WTC11 (cell line): ENCODE results near the gene NEURL3. TPM values are rescaled to one million over a fixed set of nuclear protein-coding genes. Genes with fewer than 3 reads are reported as not detected.
A peak's percentile ranks its signal among the peaks of the same experiment; 100 is the strongest.

Experiments used
- ATAC-seq: fragments of 200-7000 bp; cut with Tn5 transposase; 2 replicates; pipeline ENCODE4 v1.10.0; 2021; ENCODE audit warnings: mild to moderate bottlenecking, moderate library complexity
- CTCF ChIA-PET: fragments of 300-600 bp; sonication (Branson Sonifier 250); formaldehyde crosslinking; loops from one replicate; lab custom pipeline; 2021; ENCODE audit warnings: antibody characterized with exemption; lab: Charles Lee
- POLR2A ChIA-PET: fragments of 350-600 bp; sonication (Branson Sonifier 250); formaldehyde crosslinking; loops from one replicate; lab custom pipeline; 2021; ENCODE audit warnings: antibody characterized with exemption; lab: Charles Lee
- DNase-seq: peaks from one replicate; pipeline ENCODE4 v3.0.0; 2021; ENCODE audit warnings: low spot score
- H3K27ac Mint-ChIP-seq: 2 replicates; pipeline ENCODE4 v1.8.0; 2021; ENCODE audit warnings: mixed read lengths
- H3K27me3 Mint-ChIP-seq: 2 replicates; pipeline ENCODE4 v1.8.0; 2021; ENCODE audit warnings: low read depth, mild to moderate bottlenecking, moderate library complexity, mixed read lengths
- H3K36me3 Mint-ChIP-seq: 2 replicates; pipeline ENCODE4 v1.8.0; 2021; ENCODE audit warnings: mixed read lengths
- H3K4me1 Mint-ChIP-seq: 2 replicates; pipeline ENCODE4 v1.8.0; 2022; ENCODE audit warnings: mixed read lengths
- H3K4me3 Mint-ChIP-seq: 2 replicates; pipeline ENCODE4 v1.8.0; 2021; ENCODE audit warnings: mild to moderate bottlenecking, moderate library complexity, mixed read lengths
- H3K9me3 Mint-ChIP-seq: 2 replicates; pipeline ENCODE4 v1.8.0; 2021; ENCODE audit warnings: mixed read lengths
- CBFB ChIP-seq: sonication (generic); formaldehyde crosslinking; IDR thresholded peaks from 2 replicates; pipeline ENCODE4 v1.8.1; 2022; ENCODE audit warnings: mild to moderate bottlenecking, low read depth, missing genetic modification reagents
- CREB1 ChIP-seq: sonication (generic); formaldehyde crosslinking; IDR thresholded peaks from 2 replicates; pipeline ENCODE4 v1.8.0; 2023; ENCODE audit warnings: mild to moderate bottlenecking, missing genetic modification reagents
- CTCF ChIP-seq: fragments of 200-600 bp; IDR thresholded peaks from 2 replicates; pipeline ENCODE4 v1.8.0; 2022; ENCODE audit warnings: antibody characterized with exemption
- E2F5 ChIP-seq: sonication (generic); formaldehyde crosslinking; IDR thresholded peaks from 2 replicates; pipeline ENCODE4 v1.8.1; 2022; ENCODE audit warnings: mild to moderate bottlenecking, moderate library complexity, missing genetic modification reagents
- GABPB1 ChIP-seq: sonication (generic); formaldehyde crosslinking; IDR thresholded peaks from 2 replicates; pipeline ENCODE4 v1.8.1; 2023; ENCODE audit warnings: mild to moderate bottlenecking, missing genetic modification reagents
- GTF2I ChIP-seq: fragments of 250-450 bp; sonication (Bioruptor Pico); conservative IDR thresholded peaks from 2 replicates; pipeline ENCODE4 v1.4.0; 2021; ENCODE audit warnings: mild to moderate bottlenecking
- HMGXB4 ChIP-seq: sonication (generic); formaldehyde crosslinking; IDR thresholded peaks from 2 replicates; pipeline ENCODE4 v1.8.1; 2023; ENCODE audit warnings: mild to moderate bottlenecking, moderate library complexity, missing genetic modification reagents
- NFATC4 ChIP-seq: fragments of 250-450 bp; sonication (Bioruptor Pico); IDR thresholded peaks from 2 replicates; pipeline ENCODE4 v1.9.0; 2021; ENCODE audit warnings: mild to moderate bottlenecking
- NFE2L1 ChIP-seq: sonication (generic); formaldehyde crosslinking; IDR thresholded peaks from 2 replicates; pipeline ENCODE4 v1.8.1; 2023; ENCODE audit warnings: missing genetic modification reagents
- PREB ChIP-seq: sonication (generic); formaldehyde crosslinking; IDR thresholded peaks from 2 replicates; pipeline ENCODE4 v1.8.1; 2022; ENCODE audit warnings: mild to moderate bottlenecking, missing genetic modification reagents, moderate library complexity, borderline replicate concordance
- RELA ChIP-seq: sonication (generic); formaldehyde crosslinking; IDR thresholded peaks from 2 replicates; pipeline ENCODE4 v1.8.1; 2022; ENCODE audit warnings: missing genetic modification reagents, mild to moderate bottlenecking, borderline replicate concordance
- SMAD4 ChIP-seq: sonication (generic); formaldehyde crosslinking; IDR thresholded peaks from 2 replicates; pipeline ENCODE4 v1.8.0; 2022; ENCODE audit warnings: mild to moderate bottlenecking, missing genetic modification reagents
- total RNA-seq: library from RNA; stranded (reverse); gene quantifications from 3 replicates; pipeline ENCODE4 v1.2.3, GENCODE V29; 2021
- TF ChIP-seq, protein P1 (sequence below): sonication (generic); formaldehyde crosslinking; IDR thresholded peaks from 2 replicates; pipeline ENCODE4 v1.8.0; 2023; ENCODE audit warnings: missing genetic modification reagents
- TF ChIP-seq, protein P2 (sequence below): sonication (generic); formaldehyde crosslinking; IDR thresholded peaks from 2 replicates; pipeline ENCODE4 v1.8.0; 2022; ENCODE audit warnings: mild to moderate bottlenecking, missing genetic modification reagents
- TF ChIP-seq, protein P3 (sequence below): sonication (generic); formaldehyde crosslinking; IDR thresholded peaks from 2 replicates; pipeline ENCODE4 v1.8.0; 2022; ENCODE audit warnings: mild to moderate bottlenecking, missing genetic modification reagents
- TF ChIP-seq, protein P4 (sequence below): sonication (generic); formaldehyde crosslinking; conservative IDR thresholded peaks from 2 replicates; pipeline ENCODE4 v1.8.1; 2023; ENCODE audit warnings: mild to moderate bottlenecking, low read depth, missing genetic modification reagents, moderate library complexity

NEURL3 gene
- total RNA-seq, 1 experiment from 2014 or later, result not detected

DNA sequence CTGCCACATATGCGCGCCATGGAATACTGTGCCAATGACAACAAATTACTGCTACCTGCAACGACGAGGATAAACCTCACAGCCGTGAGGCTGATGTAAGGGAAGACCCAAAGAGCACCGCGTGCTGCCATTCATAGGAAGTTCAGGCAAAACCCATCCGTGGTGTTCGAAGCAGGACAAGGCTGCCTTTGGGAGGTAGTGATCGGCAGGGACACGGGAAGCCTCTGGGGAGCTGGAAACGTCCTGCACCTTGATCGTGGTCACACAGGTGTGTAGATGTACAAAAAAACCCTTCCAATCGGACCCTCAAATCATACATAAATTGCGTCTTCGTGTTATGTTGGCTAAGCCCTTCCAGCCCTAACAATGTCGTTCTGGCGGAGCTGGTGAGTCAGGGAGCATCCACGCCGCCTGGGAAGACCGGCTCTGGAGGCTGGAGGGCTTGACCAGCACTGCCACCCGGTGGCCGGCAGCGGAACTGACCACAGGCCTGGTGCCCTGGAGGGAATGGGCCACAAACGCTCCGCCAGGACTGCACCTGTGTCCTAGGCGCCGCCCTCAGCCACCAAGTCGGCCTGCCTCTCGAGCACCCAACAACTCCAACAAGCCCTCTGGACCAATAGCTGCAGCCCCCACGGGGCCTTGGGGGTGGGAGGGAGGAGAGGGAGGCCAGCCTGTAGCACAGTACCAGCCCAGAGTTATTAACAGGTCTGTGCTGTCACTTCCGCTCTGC lies 4.1 kb upstream of the NEURL3 start:
- Mint-ChIP-seq H3K4me3 (peak overlapping the region; percentile 55), H3K27ac (no peak overlapping the region), H3K4me1 (peaks cover 10% of the 10 kb centered on the region), H3K27me3 (peaks cover 33% of the 10 kb centered on the region), H3K36me3 (no peaks in the 10 kb centered on the region), H3K9me3 (no peaks in the 10 kb centered on the region)
- CTCF ChIA-PET, result interaction anchor here (0.6 to 7.5 kb wide), 46 partner anchors 9 to 419 kb away, joined by 3 to 127 read pairs (median 6); partner anchors contain the start of genes ITPRIPL1 and NCAPH
- DNase-seq (peak; percentile 97), ATAC-seq (peak; percentile 86)
- TF ChIP-seq RELA (CRISPR knock-in tag), result 0 out of 2 replicates have a peak, but pooled peaks have one; percentile 14
- TF ChIP-seq HMGXB4 (CRISPR knock-in tag), result peak; percentile 82
- TF ChIP-seq, protein P1, sequence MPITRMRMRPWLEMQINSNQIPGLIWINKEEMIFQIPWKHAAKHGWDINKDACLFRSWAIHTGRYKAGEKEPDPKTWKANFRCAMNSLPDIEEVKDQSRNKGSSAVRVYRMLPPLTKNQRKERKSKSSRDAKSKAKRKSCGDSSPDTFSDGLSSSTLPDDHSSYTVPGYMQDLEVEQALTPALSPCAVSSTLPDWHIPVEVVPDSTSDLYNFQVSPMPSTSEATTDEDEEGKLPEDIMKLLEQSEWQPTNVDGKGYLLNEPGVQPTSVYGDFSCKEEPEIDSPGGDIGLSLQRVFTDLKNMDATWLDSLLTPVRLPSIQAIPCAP (CRISPR knock-in tag), result 0 out of 2 replicates have a peak, but pooled peaks have one; percentile 51
- TF ChIP-seq, protein P2, sequence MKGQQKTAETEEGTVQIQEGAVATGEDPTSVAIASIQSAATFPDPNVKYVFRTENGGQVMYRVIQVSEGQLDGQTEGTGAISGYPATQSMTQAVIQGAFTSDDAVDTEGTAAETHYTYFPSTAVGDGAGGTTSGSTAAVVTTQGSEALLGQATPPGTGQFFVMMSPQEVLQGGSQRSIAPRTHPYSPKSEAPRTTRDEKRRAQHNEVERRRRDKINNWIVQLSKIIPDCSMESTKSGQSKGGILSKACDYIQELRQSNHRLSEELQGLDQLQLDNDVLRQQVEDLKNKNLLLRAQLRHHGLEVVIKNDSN, result peak; percentile 32; the same call in 1 of the 2 replicates
- no peak for TF ChIP-seq CREB1 (CRISPR knock-in tag)
- peak; percentile 93; the same call in 1 of the 2 replicates for TF ChIP-seq CTCF
- TF ChIP-seq CBFB, result 0 out of 2 replicates have a peak, but pooled peaks have one; percentile 49
- peak; percentile 49; the same call in 1 of the 2 replicates for TF ChIP-seq E2F5
- TF ChIP-seq, protein P3, sequence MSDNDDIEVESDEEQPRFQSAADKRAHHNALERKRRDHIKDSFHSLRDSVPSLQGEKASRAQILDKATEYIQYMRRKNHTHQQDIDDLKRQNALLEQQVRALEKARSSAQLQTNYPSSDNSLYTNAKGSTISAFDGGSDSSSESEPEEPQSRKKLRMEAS (CRISPR knock-in tag), result peak; percentile 91
- 0 out of 2 replicates have a peak, but pooled peaks have one; percentile 32 for TF ChIP-seq SMAD4 (CRISPR knock-in tag)
- TF ChIP-seq NFATC4 (CRISPR knock-in tag), result no peak
- TF ChIP-seq GTF2I (CRISPR knock-in tag), result no peak
- TF ChIP-seq, protein P4, sequence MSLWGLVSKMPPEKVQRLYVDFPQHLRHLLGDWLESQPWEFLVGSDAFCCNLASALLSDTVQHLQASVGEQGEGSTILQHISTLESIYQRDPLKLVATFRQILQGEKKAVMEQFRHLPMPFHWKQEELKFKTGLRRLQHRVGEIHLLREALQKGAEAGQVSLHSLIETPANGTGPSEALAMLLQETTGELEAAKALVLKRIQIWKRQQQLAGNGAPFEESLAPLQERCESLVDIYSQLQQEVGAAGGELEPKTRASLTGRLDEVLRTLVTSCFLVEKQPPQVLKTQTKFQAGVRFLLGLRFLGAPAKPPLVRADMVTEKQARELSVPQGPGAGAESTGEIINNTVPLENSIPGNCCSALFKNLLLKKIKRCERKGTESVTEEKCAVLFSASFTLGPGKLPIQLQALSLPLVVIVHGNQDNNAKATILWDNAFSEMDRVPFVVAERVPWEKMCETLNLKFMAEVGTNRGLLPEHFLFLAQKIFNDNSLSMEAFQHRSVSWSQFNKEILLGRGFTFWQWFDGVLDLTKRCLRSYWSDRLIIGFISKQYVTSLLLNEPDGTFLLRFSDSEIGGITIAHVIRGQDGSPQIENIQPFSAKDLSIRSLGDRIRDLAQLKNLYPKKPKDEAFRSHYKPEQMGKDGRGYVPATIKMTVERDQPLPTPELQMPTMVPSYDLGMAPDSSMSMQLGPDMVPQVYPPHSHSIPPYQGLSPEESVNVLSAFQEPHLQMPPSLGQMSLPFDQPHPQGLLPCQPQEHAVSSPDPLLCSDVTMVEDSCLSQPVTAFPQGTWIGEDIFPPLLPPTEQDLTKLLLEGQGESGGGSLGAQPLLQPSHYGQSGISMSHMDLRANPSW (CRISPR knock-in tag), result no peak
- no peak for TF ChIP-seq NFE2L1
- peak; percentile 61 for TF ChIP-seq GABPB1 (CRISPR knock-in tag)
- no peak for TF ChIP-seq PREB (CRISPR knock-in tag)
- POLR2A ChIA-PET, result interaction anchor here (0.6 to 1.0 kb wide), 5 partner anchors 16 to 108 kb away, joined by 3 to 4 read pairs (median 3); no protein-coding TSS in a partner anchor
